GM18951 (cell line): ENCODE results near the gene LRIG1.

Experiments
- POLR2A ChIP-seq: IDR thresholded peaks from 4 replicates; pipeline ENCODE4 v1.6.1; 2011; ENCODE audit warnings: mild to moderate bottlenecking; ENCODE audit not compliant: insufficient read length, insufficient read depth; ENCODE audit errors: extremely low read depth
- in situ Hi-C: fragments of 300-500 bp; cut with MboI; formaldehyde crosslinking; loops from one replicate; pipeline ENCODE4 v1.12.0; 2022; ENCODE audit warnings: low sequenced_read_pairs, mixed read lengths, inconsistent platforms; ENCODE audit not compliant: unreplicated experiment

LRIG1 gene

GRCh38 chr3:66500576-66501482, at the start of gene LRIG1:
Gene LRIG1 (minus strand): TSS chr3:66501022. CDS start chr3:66500407, 615 bp downstream.
- in situ Hi-C loops, result no loop called here
- peak; percentile 76 for TF ChIP-seq POLR2A

GRCh38 chr3:66544619-66545429, 44.0 kb upstream of the LRIG1 start:
- in situ Hi-C loops, result no loop called here
- TF ChIP-seq POLR2A, result no peak

- no peak for TF ChIP-seq POLR2A
- in situ Hi-C loops, result no loop called here
These were observed 41.3 kb upstream of the LRIG1 start for GRCh38 chr3:66542153-66542552.

GRCh38 chr3:66539466-66539989, 38.7 kb upstream of the LRIG1 start:
- in situ Hi-C loops, result no loop called here
- no peak for TF ChIP-seq POLR2A

GRCh38 chr3:66538390-66538789, 37.6 kb upstream of the LRIG1 start:
- TF ChIP-seq POLR2A, result no peak
- in situ Hi-C loops, result no loop called here

- in situ Hi-C loops, result no loop called here
- no peak for TF ChIP-seq POLR2A
These were observed 36.9 kb upstream of the LRIG1 start for GRCh38 chr3:66537735-66538134.

GRCh38 chr3:66536791-66537190, 36.0 kb upstream of the LRIG1 start:
- no peak for TF ChIP-seq POLR2A
- in situ Hi-C loops, result no loop called here

- no peak for TF ChIP-seq POLR2A
- in situ Hi-C loops, result no loop called here
These were observed 33.6 kb upstream of the LRIG1 start for GRCh38 chr3:66534304-66534845.

- in situ Hi-C loops, result no loop called here
- TF ChIP-seq POLR2A, result no peak
These were observed 31.8 kb upstream of the LRIG1 start for GRCh38 chr3:66532613-66533012.

- in situ Hi-C loops, result no loop called here
These were observed 31.4 kb upstream of the LRIG1 start for GRCh38 chr3:66532160-66532587.

GRCh38 chr3:66531256-66531655, 30.4 kb upstream of the LRIG1 start:
- no peak for TF ChIP-seq POLR2A
- in situ Hi-C loops, result no loop called here

More at GRCh38 chr3:66532160-66532587, 31.4 kb upstream of the LRIG1 start:
- no peak for TF ChIP-seq POLR2A

GRCh38 chr3:66527246-66527645, 26.4 kb upstream of the LRIG1 start:
- in situ Hi-C loops, result no loop called here

GRCh38 chr3:66525771-66526170, 24.9 kb upstream of the LRIG1 start:
- no peak for TF ChIP-seq POLR2A
- in situ Hi-C loops, result no loop called here

More at GRCh38 chr3:66527246-66527645, 26.4 kb upstream of the LRIG1 start:
- no peak for TF ChIP-seq POLR2A
